HepG2 (cell line): Measurements from ENCODE around the gene ARHGAP26.

ENCODE experiments used
- CBX1 ChIP-seq: IDR thresholded peaks from one replicate; pipeline ENCODE4 v1.6.1; 2016; ENCODE audit warnings: antibody characterized with exemption, low read depth
- CHCHD3 ChIP-seq: sonication (generic); formaldehyde crosslinking; IDR thresholded peaks from 2 replicates; pipeline ENCODE4 v1.8.0; 2022; ENCODE audit warnings: mild to moderate bottlenecking, missing genetic modification reagents, moderate library complexity
- CREB1 ChIP-seq, 2 experiments: fragments of 450-650 bp in 1 of 2; IDR thresholded peaks; 2 replicates each; pipeline ENCODE4 v1.6.1; 2016 to 2017; ENCODE audit warnings: control low read depth in 1 of 2, mild to moderate bottlenecking in 1 of 2, missing compliant biosample characterization in 1 of 2, missing genetic modification characterization in 1 of 2
- EZH2 ChIP-seq: conservative IDR thresholded peaks from 2 replicates; pipeline ENCODE4 v1.6.1; 2012; ENCODE audit warnings: mild to moderate bottlenecking, low read depth, low read length, moderate library complexity
- MLLT10 ChIP-seq: sonication (generic); formaldehyde crosslinking; IDR thresholded peaks from 2 replicates; pipeline ENCODE4 v1.4.0; 2020; ENCODE audit warnings: missing genetic modification reagents
- REL ChIP-seq: sonication (generic); formaldehyde crosslinking; conservative IDR thresholded peaks from 2 replicates; pipeline ENCODE4 v1.8.0; 2022; ENCODE audit warnings: mild to moderate bottlenecking, missing genetic modification reagents, moderate library complexity
- TAF1 ChIP-seq: sonication (generic); formaldehyde crosslinking; IDR thresholded peaks from 2 replicates; pipeline ENCODE4 v1.4.0; 2020; ENCODE audit warnings: missing genetic modification reagents
- ZNF260 ChIP-seq: sonication (generic); formaldehyde crosslinking; IDR thresholded peaks from 2 replicates; pipeline ENCODE4 v1.4.0; 2020; ENCODE audit warnings: missing genetic modification reagents, low read depth, mild to moderate bottlenecking, borderline replicate concordance
- ZNF431 ChIP-seq: sonication (generic); formaldehyde crosslinking; IDR thresholded peaks from 2 replicates; pipeline ENCODE4 v1.9.0; 2022; ENCODE audit warnings: missing genetic modification reagents, low read depth, mild to moderate bottlenecking, borderline replicate concordance
- TF ChIP-seq, protein P1 (sequence below): sonication (generic); formaldehyde crosslinking; IDR thresholded peaks from 2 replicates; pipeline ENCODE4 v1.5.0; 2020; ENCODE audit warnings: mild to moderate bottlenecking, missing genetic modification reagents, moderate library complexity
- TF ChIP-seq, protein P2 (sequence below): sonication (generic); formaldehyde crosslinking; IDR thresholded peaks from 2 replicates; pipeline ENCODE4 v1.5.1; 2020; ENCODE audit warnings: mild to moderate bottlenecking, missing genetic modification reagents, moderate library complexity
- TF ChIP-seq, protein P3 (sequence below): sonication (generic); formaldehyde crosslinking; IDR thresholded peaks from 2 replicates; pipeline ENCODE4 v1.5.1; 2020; ENCODE audit warnings: mild to moderate bottlenecking, missing genetic modification reagents, moderate library complexity
- TF ChIP-seq, protein P4 (sequence below): sonication (generic); formaldehyde crosslinking; IDR thresholded peaks from 2 replicates; pipeline ENCODE4 v1.8.1; 2023; ENCODE audit warnings: missing genetic modification reagents, inconsistent platforms, borderline replicate concordance

GRCh38 chr5:143032581-143032836 lies 262.3 kb downstream of the ARHGAP26 start:
- TF ChIP-seq, protein P1, sequence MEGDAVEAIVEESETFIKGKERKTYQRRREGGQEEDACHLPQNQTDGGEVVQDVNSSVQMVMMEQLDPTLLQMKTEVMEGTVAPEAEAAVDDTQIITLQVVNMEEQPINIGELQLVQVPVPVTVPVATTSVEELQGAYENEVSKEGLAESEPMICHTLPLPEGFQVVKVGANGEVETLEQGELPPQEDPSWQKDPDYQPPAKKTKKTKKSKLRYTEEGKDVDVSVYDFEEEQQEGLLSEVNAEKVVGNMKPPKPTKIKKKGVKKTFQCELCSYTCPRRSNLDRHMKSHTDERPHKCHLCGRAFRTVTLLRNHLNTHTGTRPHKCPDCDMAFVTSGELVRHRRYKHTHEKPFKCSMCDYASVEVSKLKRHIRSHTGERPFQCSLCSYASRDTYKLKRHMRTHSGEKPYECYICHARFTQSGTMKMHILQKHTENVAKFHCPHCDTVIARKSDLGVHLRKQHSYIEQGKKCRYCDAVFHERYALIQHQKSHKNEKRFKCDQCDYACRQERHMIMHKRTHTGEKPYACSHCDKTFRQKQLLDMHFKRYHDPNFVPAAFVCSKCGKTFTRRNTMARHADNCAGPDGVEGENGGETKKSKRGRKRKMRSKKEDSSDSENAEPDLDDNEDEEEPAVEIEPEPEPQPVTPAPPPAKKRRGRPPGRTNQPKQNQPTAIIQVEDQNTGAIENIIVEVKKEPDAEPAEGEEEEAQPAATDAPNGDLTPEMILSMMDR = no peak
- no peak for TF ChIP-seq CREB1 (IDR thresholded peaks at IDR 0.05)
- TF ChIP-seq CREB1 (CRISPR knock-in tag; IDR thresholded peaks at IDR 0.05) = no peak
- no peak for TF ChIP-seq EZH2
- no peak for TF ChIP-seq REL (CRISPR knock-in tag)
- TF ChIP-seq ZNF431 (CRISPR knock-in tag) = no peak
- no peak for TF ChIP-seq TAF1 (CRISPR knock-in tag)
- TF ChIP-seq ZNF260 (CRISPR knock-in tag) = no peak
- TF ChIP-seq, protein P2, sequence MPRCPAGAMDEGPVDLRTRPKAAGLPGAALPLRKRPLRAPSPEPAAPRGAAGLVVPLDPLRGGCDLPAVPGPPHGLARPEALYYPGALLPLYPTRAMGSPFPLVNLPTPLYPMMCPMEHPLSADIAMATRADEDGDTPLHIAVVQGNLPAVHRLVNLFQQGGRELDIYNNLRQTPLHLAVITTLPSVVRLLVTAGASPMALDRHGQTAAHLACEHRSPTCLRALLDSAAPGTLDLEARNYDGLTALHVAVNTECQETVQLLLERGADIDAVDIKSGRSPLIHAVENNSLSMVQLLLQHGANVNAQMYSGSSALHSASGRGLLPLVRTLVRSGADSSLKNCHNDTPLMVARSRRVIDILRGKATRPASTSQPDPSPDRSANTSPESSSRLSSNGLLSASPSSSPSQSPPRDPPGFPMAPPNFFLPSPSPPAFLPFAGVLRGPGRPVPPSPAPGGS = no peak
- TF ChIP-seq, protein P3, sequence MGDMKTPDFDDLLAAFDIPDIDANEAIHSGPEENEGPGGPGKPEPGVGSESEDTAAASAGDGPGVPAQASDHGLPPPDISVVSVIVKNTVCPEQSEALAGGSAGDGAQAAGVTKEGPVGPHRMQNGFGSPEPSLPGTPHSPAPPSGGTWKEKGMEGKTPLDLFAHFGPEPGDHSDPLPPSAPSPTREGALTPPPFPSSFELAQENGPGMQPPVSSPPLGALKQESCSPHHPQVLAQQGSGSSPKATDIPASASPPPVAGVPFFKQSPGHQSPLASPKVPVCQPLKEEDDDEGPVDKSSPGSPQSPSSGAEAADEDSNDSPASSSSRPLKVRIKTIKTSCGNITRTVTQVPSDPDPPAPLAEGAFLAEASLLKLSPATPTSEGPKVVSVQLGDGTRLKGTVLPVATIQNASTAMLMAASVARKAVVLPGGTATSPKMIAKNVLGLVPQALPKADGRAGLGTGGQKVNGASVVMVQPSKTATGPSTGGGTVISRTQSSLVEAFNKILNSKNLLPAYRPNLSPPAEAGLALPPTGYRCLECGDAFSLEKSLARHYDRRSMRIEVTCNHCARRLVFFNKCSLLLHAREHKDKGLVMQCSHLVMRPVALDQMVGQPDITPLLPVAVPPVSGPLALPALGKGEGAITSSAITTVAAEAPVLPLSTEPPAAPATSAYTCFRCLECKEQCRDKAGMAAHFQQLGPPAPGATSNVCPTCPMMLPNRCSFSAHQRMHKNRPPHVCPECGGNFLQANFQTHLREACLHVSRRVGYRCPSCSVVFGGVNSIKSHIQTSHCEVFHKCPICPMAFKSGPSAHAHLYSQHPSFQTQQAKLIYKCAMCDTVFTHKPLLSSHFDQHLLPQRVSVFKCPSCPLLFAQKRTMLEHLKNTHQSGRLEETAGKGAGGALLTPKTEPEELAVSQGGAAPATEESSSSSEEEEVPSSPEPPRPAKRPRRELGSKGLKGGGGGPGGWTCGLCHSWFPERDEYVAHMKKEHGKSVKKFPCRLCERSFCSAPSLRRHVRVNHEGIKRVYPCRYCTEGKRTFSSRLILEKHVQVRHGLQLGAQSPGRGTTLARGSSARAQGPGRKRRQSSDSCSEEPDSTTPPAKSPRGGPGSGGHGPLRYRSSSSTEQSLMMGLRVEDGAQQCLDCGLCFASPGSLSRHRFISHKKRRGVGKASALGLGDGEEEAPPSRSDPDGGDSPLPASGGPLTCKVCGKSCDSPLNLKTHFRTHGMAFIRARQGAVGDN (CRISPR knock-in tag) = no peak
- no peak for TF ChIP-seq CBX1
- TF ChIP-seq MLLT10 (CRISPR knock-in tag) = no peak
- TF ChIP-seq CHCHD3 (CRISPR knock-in tag) = no peak
- TF ChIP-seq, protein P4, sequence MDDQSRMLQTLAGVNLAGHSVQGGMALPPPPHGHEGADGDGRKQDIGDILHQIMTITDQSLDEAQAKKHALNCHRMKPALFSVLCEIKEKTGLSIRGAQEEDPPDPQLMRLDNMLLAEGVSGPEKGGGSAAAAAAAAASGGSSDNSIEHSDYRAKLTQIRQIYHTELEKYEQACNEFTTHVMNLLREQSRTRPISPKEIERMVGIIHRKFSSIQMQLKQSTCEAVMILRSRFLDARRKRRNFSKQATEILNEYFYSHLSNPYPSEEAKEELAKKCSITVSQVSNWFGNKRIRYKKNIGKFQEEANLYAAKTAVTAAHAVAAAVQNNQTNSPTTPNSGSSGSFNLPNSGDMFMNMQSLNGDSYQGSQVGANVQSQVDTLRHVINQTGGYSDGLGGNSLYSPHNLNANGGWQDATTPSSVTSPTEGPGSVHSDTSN (CRISPR knock-in tag) = no peak
